Measurements from ENCODE around the gene PHC1. TPM values are rescaled to one million over a fixed set of nuclear protein-coding genes. Genes with fewer than 3 reads are reported as not detected.
A peak's percentile ranks its signal among the peaks of the same experiment; 100 is the strongest.
"Not testable (repeated sequence)": the region's sequence is repeated elsewhere in the genome, so short reads cannot be mapped to it uniquely, and the experiment has no call there.

PHC1 gene
- total RNA-seq, 1 donor from 2014 or later = 44.6 TPM

- no peak for DNase-seq (ENCODE audit: low spot score)
- ATAC-seq = no peak
- intact Hi-C loops (cut with DNase I) = no loop called here
Observed at GRCh38 chr12:8906266-8907180, 7.8 kb upstream of the PHC1 start.

- intact Hi-C loops (cut with DNase I) = no loop called here
- ATAC-seq (no peak), DNase-seq (ENCODE audit: low spot score) (no peak)
Observed at GRCh38 chr12:8907513-8907912, 6.8 kb upstream of the PHC1 start.

- ATAC-seq (no peak), DNase-seq (ENCODE audit: low spot score) (no peak)
- intact Hi-C loops (cut with DNase I) = no loop called here
Observed at GRCh38 chr12:8909752-8910151, 4.6 kb upstream of the PHC1 start.

GRCh38 chr12:8911606-8912268, 2.6 kb upstream of the PHC1 start:
- no peak for ATAC-seq
- intact Hi-C loops (cut with DNase I) = no loop called here
- no peak for DNase-seq (ENCODE audit: low spot score)

GRCh38 chr12:8912914-8913313, 1.4 kb upstream of the PHC1 start:
- intact Hi-C loops (cut with DNase I) = no loop called here
- DNase-seq (ENCODE audit: low spot score) (no peak), ATAC-seq (no peak)

GRCh38 chr12:8913702-8914032, 642 bp upstream of the PHC1 start:
- ATAC-seq = no peak
- no peak for DNase-seq (ENCODE audit: low spot score)
- intact Hi-C loops (cut with DNase I) = no loop called here

- ATAC-seq (peak; percentile 69), DNase-seq (ENCODE audit: low spot score) (peak; percentile 66)
- intact Hi-C loops (cut with DNase I) = no loop called here
Observed at GRCh38 chr12:8914716-8915526, 612 bp downstream of the PHC1 start.

- DNase-seq (ENCODE audit: low spot score) = no peak
- intact Hi-C loops (cut with DNase I) = no loop called here
- no peak for ATAC-seq
Observed at GRCh38 chr12:8916154-8916553, 1.8 kb downstream of the PHC1 start.

- intact Hi-C loops (cut with DNase I) = no loop called here
- ATAC-seq = no peak
- DNase-seq (ENCODE audit: low spot score) = no peak
Observed at GRCh38 chr12:8917031-8917430, 2.7 kb downstream of the PHC1 start.

GRCh38 chr12:8917751-8918150, 3.4 kb downstream of the PHC1 start:
- intact Hi-C loops (cut with DNase I) = no loop called here
- ATAC-seq (no peak), DNase-seq (ENCODE audit: low spot score) (no peak)

GRCh38 chr12:8919643-8920042, 5.3 kb downstream of the PHC1 start:
- ATAC-seq; intact Hi-C loops (cut with DNase I); DNase-seq (ENCODE audit: low spot score): not testable (repeated sequence)

GRCh38 chr12:8922544-8922943, 8.2 kb downstream of the PHC1 start:
- intact Hi-C loops (cut with DNase I) = no loop called here
- ATAC-seq (no peak), DNase-seq (ENCODE audit: low spot score) (no peak)

- DNase-seq (ENCODE audit: low spot score); ATAC-seq; intact Hi-C loops (cut with DNase I): not testable (repeated sequence)
Observed at GRCh38 chr12:8930655-8931323, 16.5 kb downstream of the PHC1 start.

GRCh38 chr12:8932464-8932863, 18.2 kb downstream of the PHC1 start:
- ATAC-seq; DNase-seq (ENCODE audit: low spot score); intact Hi-C loops (cut with DNase I): not testable (repeated sequence)

- intact Hi-C loops (cut with DNase I); ATAC-seq; DNase-seq (ENCODE audit: low spot score): not testable (repeated sequence)
Observed at GRCh38 chr12:8934080-8934479, 19.8 kb downstream of the PHC1 start.

GRCh38 chr12:8936735-8937134, 22.4 kb downstream of the PHC1 start:
- intact Hi-C loops (cut with DNase I) = loop anchor here (5.0 kb wide), 1 partner anchor 1709 kb away; no protein-coding TSS in a partner anchor
- DNase-seq (ENCODE audit: low spot score) (no peak), ATAC-seq (no peak)

GRCh38 chr12:8937842-8938442, 23.6 kb downstream of the PHC1 start:
- ATAC-seq; DNase-seq (ENCODE audit: low spot score): not testable (repeated sequence)
- intact Hi-C loops (cut with DNase I) = loop anchor here (5.0 kb wide), 1 partner anchor 1711 kb away; no protein-coding TSS in a partner anchor

- no peak for ATAC-seq
- intact Hi-C loops (cut with DNase I) = no loop called here
- DNase-seq (ENCODE audit: low spot score) = no peak
Observed at GRCh38 chr12:8941691-8942478, 27.6 kb downstream of the PHC1 start.
